ENCODE results near the gene ANK2.
A peak's percentile ranks its signal among the peaks of the same experiment; 100 is the strongest.

DNA sequence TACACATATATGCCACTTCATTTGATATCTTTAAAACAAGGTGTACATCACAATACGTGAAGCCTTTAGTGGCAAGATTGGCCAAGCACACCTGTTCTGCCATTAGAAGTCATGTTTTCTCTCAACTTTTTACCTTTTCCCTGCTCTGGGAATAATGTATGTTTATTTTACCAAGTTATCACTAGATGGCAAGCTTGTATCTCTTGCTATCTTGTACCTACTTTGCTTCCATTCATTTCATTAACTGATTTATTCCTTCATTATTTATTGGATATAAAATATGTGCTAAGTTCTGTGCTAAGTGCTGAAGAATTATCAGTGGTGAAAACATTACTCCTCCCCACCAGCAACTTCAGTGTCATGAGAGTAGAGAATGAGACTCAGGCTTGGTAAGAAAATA, 245.5 kb downstream of the ANK2 start:
- TF ChIP-seq, protein P1, sequence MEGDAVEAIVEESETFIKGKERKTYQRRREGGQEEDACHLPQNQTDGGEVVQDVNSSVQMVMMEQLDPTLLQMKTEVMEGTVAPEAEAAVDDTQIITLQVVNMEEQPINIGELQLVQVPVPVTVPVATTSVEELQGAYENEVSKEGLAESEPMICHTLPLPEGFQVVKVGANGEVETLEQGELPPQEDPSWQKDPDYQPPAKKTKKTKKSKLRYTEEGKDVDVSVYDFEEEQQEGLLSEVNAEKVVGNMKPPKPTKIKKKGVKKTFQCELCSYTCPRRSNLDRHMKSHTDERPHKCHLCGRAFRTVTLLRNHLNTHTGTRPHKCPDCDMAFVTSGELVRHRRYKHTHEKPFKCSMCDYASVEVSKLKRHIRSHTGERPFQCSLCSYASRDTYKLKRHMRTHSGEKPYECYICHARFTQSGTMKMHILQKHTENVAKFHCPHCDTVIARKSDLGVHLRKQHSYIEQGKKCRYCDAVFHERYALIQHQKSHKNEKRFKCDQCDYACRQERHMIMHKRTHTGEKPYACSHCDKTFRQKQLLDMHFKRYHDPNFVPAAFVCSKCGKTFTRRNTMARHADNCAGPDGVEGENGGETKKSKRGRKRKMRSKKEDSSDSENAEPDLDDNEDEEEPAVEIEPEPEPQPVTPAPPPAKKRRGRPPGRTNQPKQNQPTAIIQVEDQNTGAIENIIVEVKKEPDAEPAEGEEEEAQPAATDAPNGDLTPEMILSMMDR (conservative IDR thresholded peaks at IDR 0.05; ENCODE audit: low read length), result peak; percentile 26; the same call in 1 of the 2 replicates
- TF ChIP-seq EZH2phosphoT487 (IDR thresholded peaks at IDR 0.05; ENCODE audit: borderline replicate concordance, low read depth, low read length), result no peak
